Gastrocnemius medialis (tissue), 4 donors: ENCODE data around the gene RXFP2. TPM values are rescaled to one million over a fixed set of nuclear protein-coding genes. Genes with fewer than 3 reads are reported as not detected.

Source experiments
- ATAC-seq, 2 donors: fragments of 150-250 bp; one replicate each; pipeline ENCODE4 v1.9.1; 2016
- DNase-seq, 2 donors: peaks; one replicate each; pipeline ENCODE4 v3.0.0-alpha.2; 2019
- H3K27ac ChIP-seq, 4 donors: fragments of 200-600 bp; sonication (generic); 1 replicate in 1 of 4; 2 replicates in 3 of 4; pipeline ENCODE4 v1.5.1; 2016 to 2018; ENCODE audit warnings: mild to moderate bottlenecking in 2 of 4, moderate library complexity in 1 of 4
- H3K27me3 ChIP-seq, 3 donors: fragments of 200-600 bp; sonication (generic) in 2 of 3; 1 replicate in 1 of 3; 2 replicates in 2 of 3; pipeline versions ENCODE4 v1.5.1 to v1.6.0; 2016 to 2019; ENCODE audit warnings: mild to moderate bottlenecking in 1 of 3, moderate library complexity in 1 of 3
- H3K36me3 ChIP-seq, 2 donors: fragments of 200-600 bp; sonication (generic) in 1 of 2; one replicate each; pipeline ENCODE4 v1.5.1; 2017 to 2018
- H3K4me1 ChIP-seq, 2 donors: fragments of 200-600 bp; sonication (generic) in 1 of 2; one replicate each; pipeline ENCODE4 v1.5.1; 2016 to 2017; ENCODE audit warnings: mild to moderate bottlenecking in 2 of 2
- H3K4me3 ChIP-seq, 4 donors: fragments of 200-600 bp; sonication (generic) in 3 of 4; 1 replicate in 1 of 4; 2 replicates in 3 of 4; pipeline ENCODE4 v1.5.1; 2016 to 2019; ENCODE audit warnings: mild to moderate bottlenecking in 2 of 4
- H3K9me3 ChIP-seq, 3 donors: fragments of 200-600 bp; sonication (generic) in 2 of 3; 1 replicate in 1 of 3; 2 replicates in 2 of 3; pipeline ENCODE4 v1.5.1; 2016 to 2019
- CTCF ChIP-seq, 5 experiments: fragments of 450-650 bp in 3 of 5; fragments of 200-600 bp in 2 of 5; sonication (generic) in 2 of 5; IDR thresholded peaks in 4 of 5; conservative IDR thresholded peaks in 1 of 5; 1 replicate in 4 of 5; 2 replicates in 1 of 5; pipeline ENCODE4 v1.5.1; 2016 to 2019; ENCODE audit warnings: antibody characterized with exemption in 5 of 5, mild to moderate bottlenecking in 3 of 5, moderate library complexity in 3 of 5
- POLR2A ChIP-seq, 2 donors: fragments of 450-650 bp; IDR thresholded peaks; one replicate each; pipeline ENCODE4 v1.6.1; 2017; ENCODE audit warnings: antibody characterized with exemption in 2 of 2, mild to moderate bottlenecking in 2 of 2, moderate library complexity in 2 of 2
- in situ Hi-C, 4 donors: fragments of 200-750 bp; cut with MboI; loops; one replicate each; pipeline versions ENCODE4 v1.15.0 to v1.8.0; 2017; ENCODE audit warnings: low sequenced_read_pairs in 4 of 4
- intact Hi-C: fragments of 100-400 bp; cut with DNase I; formaldehyde crosslinking; loops from one replicate; pipeline ENCODE4 v1.15.1; 2023; ENCODE audit warnings: low total_unique reads
- total RNA-seq, 4 donors: library from RNA; depleted of rRNA; stranded (reverse); fragments of >200 nt; gene quantifications; one replicate each; pipeline versions ENCODE4 v1.1.0 to v1.2.3, GENCODE V29; 2016

The RXFP2 gene
- total RNA-seq, 4 donors from 2014 or later: 0.27 to 0.42 TPM; not detected in 2

GRCh38 chr13:31786011-31786410 lies 46.7 kb downstream of the RXFP2 start:
- TF ChIP-seq CTCF (IDR thresholded peaks at IDR 0.05 in 4 of 5, conservative IDR thresholded peaks at IDR 0.05 in 1 of 5) (no peak), POLR2A (IDR thresholded peaks at IDR 0.05) (no peak)
- no peaks in the 10 kb centered on the region for H3K27me3 ChIP-seq
- in situ Hi-C loops (no loop called here), intact Hi-C loops (no loop called here)
- H3K27ac ChIP-seq: peak overlapping the region in 1 of 4 donors; percentile 18
- H3K9me3 ChIP-seq: no peaks in the 10 kb centered on the region
- H3K36me3 ChIP-seq: no peaks in the 10 kb centered on the region
- H3K4me1 ChIP-seq: no peaks in the 10 kb centered on the region
- ATAC-seq (peak; percentile 56 to 65), DNase-seq (no peak)
- H3K4me3 ChIP-seq: no peak overlapping the region

- intact Hi-C loops: loop anchor here (10.0 kb wide), 1 partner anchor 356 kb away; no protein-coding TSS in a partner anchor
- no peaks in the 10 kb centered on the region for H3K36me3 ChIP-seq
- ATAC-seq: no peak
- H3K4me3 ChIP-seq: no peak overlapping the region
- DNase-seq: no peak
- no peaks in the 10 kb centered on the region for H3K4me1 ChIP-seq
- no peaks in the 10 kb centered on the region for H3K9me3 ChIP-seq
- H3K27ac ChIP-seq: no peak overlapping the region
- H3K27me3 ChIP-seq: no peaks in the 10 kb centered on the region
- in situ Hi-C loops: loop anchor here in 1 of 4 donors (5.0 kb wide), 1 partner anchor 359 kb away; no protein-coding TSS in a partner anchor
- TF ChIP-seq POLR2A (IDR thresholded peaks at IDR 0.05) (no peak), CTCF (IDR thresholded peaks at IDR 0.05 in 4 of 5, conservative IDR thresholded peaks at IDR 0.05 in 1 of 5) (no peak)
Measured at GRCh38 chr13:31790992-31791391, 51.7 kb downstream of the RXFP2 start.

- no peaks in the 10 kb centered on the region for H3K4me1 ChIP-seq
- no peak overlapping the region for H3K27ac ChIP-seq
- H3K27me3 ChIP-seq: no peaks in the 10 kb centered on the region
- DNase-seq (no peak), ATAC-seq (no peak)
- H3K4me3 ChIP-seq: no peak overlapping the region
- no peaks in the 10 kb centered on the region for H3K36me3 ChIP-seq
- intact Hi-C loops: loop anchor here (10.0 kb wide), 1 partner anchor 358 kb away; no protein-coding TSS in a partner anchor
- TF ChIP-seq POLR2A (IDR thresholded peaks at IDR 0.05) (no peak), CTCF (IDR thresholded peaks at IDR 0.05 in 4 of 5, conservative IDR thresholded peaks at IDR 0.05 in 1 of 5) (no peak)
- in situ Hi-C loops: loop anchor here in 1 of 4 donors (5.0 kb wide), 1 partner anchor 361 kb away; no protein-coding TSS in a partner anchor
- no peaks in the 10 kb centered on the region for H3K9me3 ChIP-seq
Measured at GRCh38 chr13:31793246-31793645, 53.9 kb downstream of the RXFP2 start.

GRCh38 chr13:31794452-31794851 lies 55.1 kb downstream of the RXFP2 start:
- Histone ChIP-seq H3K4me1 (no peaks in the 10 kb centered on the region), H3K27ac (no peak overlapping the region), H3K4me3 (no peak overlapping the region), H3K27me3 (no peaks in the 10 kb centered on the region), H3K9me3 (no peaks in the 10 kb centered on the region), H3K36me3 (no peaks in the 10 kb centered on the region)
- in situ Hi-C loops: loop anchor here in 1 of 4 donors (5.0 kb wide), 1 partner anchor 362 kb away; no protein-coding TSS in a partner anchor
- ATAC-seq (peak; percentile 57 to 95), DNase-seq (peak; percentile 16 to 70)
- intact Hi-C loops: loop anchor here (10.0 kb wide), 1 partner anchor 360 kb away; no protein-coding TSS in a partner anchor
- TF ChIP-seq POLR2A (IDR thresholded peaks at IDR 0.05) (no peak), CTCF (IDR thresholded peaks at IDR 0.05 in 4 of 5, conservative IDR thresholded peaks at IDR 0.05 in 1 of 5) (no peak)
